ENCODE results near the gene STXBP3. TPM values are rescaled to one million over a fixed set of nuclear protein-coding genes. Genes with fewer than 3 reads are reported as not detected.

The STXBP3 gene
- total RNA-seq, 1 experiment from 2014 or later = 24.4 TPM

DNA sequence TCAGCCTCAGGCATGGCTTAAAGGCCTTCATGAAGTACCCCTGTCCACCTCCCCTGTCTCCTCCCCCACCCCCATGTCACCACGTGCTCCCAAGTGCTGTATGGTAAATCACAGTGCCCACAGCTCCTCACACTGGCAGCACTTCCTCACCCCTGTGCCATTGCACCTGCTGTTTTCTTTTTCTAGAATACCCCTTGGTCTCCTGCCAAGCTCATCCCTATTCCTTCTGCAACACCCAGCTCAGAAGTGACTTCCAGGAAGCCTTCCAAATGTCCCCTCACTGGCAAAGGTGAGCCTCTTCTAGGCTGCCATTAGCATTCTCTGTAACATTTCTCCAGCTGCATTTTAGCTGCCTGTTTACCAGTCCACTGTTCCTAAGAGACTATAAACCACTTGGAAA, 101.0 kb downstream of the STXBP3 start:
- ChIA-PET POLR2A (ENCODE audit: low non-redundant PET) (no interaction called here), CTCF (no interaction called here)
- Histone ChIP-seq H3K27me3 (replicated peaks; ENCODE audit: insufficient read depth, low read depth, low read length, poor library complexity) (no peaks in the 10 kb centered on the region), H3K36me3 (ENCODE audit: insufficient read depth, low read length, poor library complexity, severe bottlenecking) (no peaks in the 10 kb centered on the region), H3K27ac (ENCODE audit: low read depth, low read length, poor library complexity, severe bottlenecking) (no peak overlapping the region), H3K4me1 (ENCODE audit: insufficient read depth, low read length, poor library complexity, severe bottlenecking) (no peaks in the 10 kb centered on the region), H3K9me3 (ENCODE audit: low read depth, low read length, poor library complexity, severe bottlenecking) (no peaks in the 10 kb centered on the region), H3K4me3 (ENCODE audit: low read depth, low read length, poor library complexity, severe bottlenecking) (no peak overlapping the region)
- TF ChIP-seq, protein P1, sequence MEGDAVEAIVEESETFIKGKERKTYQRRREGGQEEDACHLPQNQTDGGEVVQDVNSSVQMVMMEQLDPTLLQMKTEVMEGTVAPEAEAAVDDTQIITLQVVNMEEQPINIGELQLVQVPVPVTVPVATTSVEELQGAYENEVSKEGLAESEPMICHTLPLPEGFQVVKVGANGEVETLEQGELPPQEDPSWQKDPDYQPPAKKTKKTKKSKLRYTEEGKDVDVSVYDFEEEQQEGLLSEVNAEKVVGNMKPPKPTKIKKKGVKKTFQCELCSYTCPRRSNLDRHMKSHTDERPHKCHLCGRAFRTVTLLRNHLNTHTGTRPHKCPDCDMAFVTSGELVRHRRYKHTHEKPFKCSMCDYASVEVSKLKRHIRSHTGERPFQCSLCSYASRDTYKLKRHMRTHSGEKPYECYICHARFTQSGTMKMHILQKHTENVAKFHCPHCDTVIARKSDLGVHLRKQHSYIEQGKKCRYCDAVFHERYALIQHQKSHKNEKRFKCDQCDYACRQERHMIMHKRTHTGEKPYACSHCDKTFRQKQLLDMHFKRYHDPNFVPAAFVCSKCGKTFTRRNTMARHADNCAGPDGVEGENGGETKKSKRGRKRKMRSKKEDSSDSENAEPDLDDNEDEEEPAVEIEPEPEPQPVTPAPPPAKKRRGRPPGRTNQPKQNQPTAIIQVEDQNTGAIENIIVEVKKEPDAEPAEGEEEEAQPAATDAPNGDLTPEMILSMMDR (conservative IDR thresholded peaks at IDR 0.05; ENCODE audit: low read depth, low read length) = no peak
- intact Hi-C loops (cut with micrococcal nuclease; ENCODE audit: unreplicated experiment) = no loop called here
- DNase-seq (ENCODE audit: low spot score) = no peak
- BruUV-seq (replicated peaks) = no TSS peak

- Histone ChIP-seq H3K36me3 (ENCODE audit: insufficient read depth, low read length, poor library complexity, severe bottlenecking) (no peaks in the 10 kb centered on the region), H3K9me3 (ENCODE audit: low read depth, low read length, poor library complexity, severe bottlenecking) (no peaks in the 10 kb centered on the region), H3K27me3 (replicated peaks; ENCODE audit: insufficient read depth, low read depth, low read length, poor library complexity) (no peaks in the 10 kb centered on the region), H3K4me1 (ENCODE audit: insufficient read depth, low read length, poor library complexity, severe bottlenecking) (no peaks in the 10 kb centered on the region), H3K27ac (ENCODE audit: low read depth, low read length, poor library complexity, severe bottlenecking) (no peak overlapping the region), H3K4me3 (ENCODE audit: low read depth, low read length, poor library complexity, severe bottlenecking) (no peak overlapping the region)
- TF ChIP-seq EZH2 (IDR thresholded peaks at IDR 0.05; ENCODE audit: borderline replicate concordance, low read depth, low read length, poor library complexity, severe bottlenecking) = no peak
- TF ChIP-seq, protein P1 (conservative IDR thresholded peaks at IDR 0.05; ENCODE audit: low read depth, low read length) = no peak
- BruUV-seq (replicated peaks) = no TSS peak
- intact Hi-C loops (cut with micrococcal nuclease; ENCODE audit: unreplicated experiment) = no loop called here
- ChIA-PET CTCF (no interaction called here), POLR2A (ENCODE audit: low non-redundant PET) (no interaction called here)
- DNase-seq (ENCODE audit: low spot score) = no peak
Observed at GRCh38 chr1:108848806-108849205, 102.3 kb downstream of the STXBP3 start.

DNA sequence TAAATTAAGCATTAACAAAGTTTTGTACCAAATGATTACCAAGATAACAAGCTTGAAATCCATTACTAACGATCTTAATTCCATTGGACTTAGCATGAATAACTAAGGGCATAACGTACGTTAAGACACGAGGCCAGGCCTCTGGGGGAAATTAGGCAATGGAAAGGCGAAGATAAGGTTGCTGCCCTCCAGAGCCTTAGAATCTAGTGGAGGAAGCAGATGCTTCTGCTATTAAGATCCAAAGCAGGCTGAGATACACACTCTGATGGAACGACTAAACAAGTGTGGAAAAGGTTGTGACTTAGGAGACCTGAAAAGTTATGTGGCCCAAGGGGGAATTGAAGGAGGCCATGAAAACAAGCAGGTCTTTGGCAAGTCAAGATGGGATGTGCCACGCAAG, 104.5 kb downstream of the STXBP3 start:
- no TSS peak for BruUV-seq (replicated peaks)
- POLR2A ChIA-PET (ENCODE audit: low non-redundant PET) = no interaction called here

More for the DNA sequence above, 104.5 kb downstream of the STXBP3 start:
- H3K4me1 ChIP-seq (ENCODE audit: insufficient read depth, low read length, poor library complexity, severe bottlenecking) = no peaks in the 10 kb centered on the region
- TF ChIP-seq, protein P1 (conservative IDR thresholded peaks at IDR 0.05; ENCODE audit: low read depth, low read length) = no peak
- no peak for TF ChIP-seq EZH2 (IDR thresholded peaks at IDR 0.05; ENCODE audit: borderline replicate concordance, low read depth, low read length, poor library complexity, severe bottlenecking)
- no peaks in the 10 kb centered on the region for H3K9me3 ChIP-seq (ENCODE audit: low read depth, low read length, poor library complexity, severe bottlenecking)
- H3K4me3 ChIP-seq (ENCODE audit: low read depth, low read length, poor library complexity, severe bottlenecking) = no peak overlapping the region
- H3K27ac ChIP-seq (ENCODE audit: low read depth, low read length, poor library complexity, severe bottlenecking) = no peak overlapping the region
- CTCF ChIA-PET = no interaction called here
- DNase-seq (ENCODE audit: low spot score) = no peak
- no peaks in the 10 kb centered on the region for H3K36me3 ChIP-seq (ENCODE audit: insufficient read depth, low read length, poor library complexity, severe bottlenecking)
- intact Hi-C loops (cut with micrococcal nuclease; ENCODE audit: unreplicated experiment) = no loop called here
- H3K27me3 ChIP-seq (replicated peaks; ENCODE audit: insufficient read depth, low read depth, low read length, poor library complexity) = no peaks in the 10 kb centered on the region

Data from A673 (cell line).